ENCODE results near the gene PIR.

The PIR gene

GRCh38 chrX:15483891-15484290, 9.2 kb downstream of the PIR start:
- DNase-seq (ENCODE audit: low read depth): no peak

- DNase-seq (ENCODE audit: low read depth): no peak
Observed at GRCh38 chrX:15475486-15475885, 17.6 kb downstream of the PIR start.

- no peak for DNase-seq (ENCODE audit: low read depth)
Observed at GRCh38 chrX:15475021-15475420, 18.1 kb downstream of the PIR start.

- DNase-seq (ENCODE audit: low read depth): no peak
Observed at GRCh38 chrX:15474028-15474427, 19.1 kb downstream of the PIR start.

GRCh38 chrX:15472531-15472930, 20.6 kb downstream of the PIR start:
- DNase-seq (ENCODE audit: low read depth): no peak

GRCh38 chrX:15471028-15471427, 22.1 kb downstream of the PIR start:
- peak; percentile 61 for DNase-seq (ENCODE audit: low read depth)

- DNase-seq (ENCODE audit: low read depth): no peak
Observed at GRCh38 chrX:15469613-15470012, 23.5 kb downstream of the PIR start.

GRCh38 chrX:15468036-15468435, 25.1 kb downstream of the PIR start:
- DNase-seq (ENCODE audit: low read depth): peak; percentile 50

GRCh38 chrX:15465896-15466651, 27.1 kb downstream of the PIR start:
- DNase-seq (ENCODE audit: low read depth): no peak

- DNase-seq (ENCODE audit: low read depth): no peak
Observed at GRCh38 chrX:15465347-15465746, 27.8 kb downstream of the PIR start.

- DNase-seq (ENCODE audit: low read depth): no peak
Observed at GRCh38 chrX:15464704-15465103, 28.4 kb downstream of the PIR start.

GRCh38 chrX:15451913-15452312, 41.2 kb downstream of the PIR start:
- DNase-seq (ENCODE audit: low read depth): no peak

- no peak for DNase-seq (ENCODE audit: low read depth)
Observed at GRCh38 chrX:15448010-15448639, 45.0 kb downstream of the PIR start.

- no peak for DNase-seq (ENCODE audit: low read depth)
Observed at GRCh38 chrX:15441464-15441863, 51.7 kb downstream of the PIR start.

GRCh38 chrX:15438332-15438731, 54.8 kb downstream of the PIR start:
- no peak for DNase-seq (ENCODE audit: low read depth)

GRCh38 chrX:15437724-15438123, 55.4 kb downstream of the PIR start:
- no peak for DNase-seq (ENCODE audit: low read depth)

GRCh38 chrX:15435836-15436619, 57.1 kb downstream of the PIR start:
- peak; percentile 21 for DNase-seq (ENCODE audit: low read depth)

- no peak for DNase-seq (ENCODE audit: low read depth)
Observed at GRCh38 chrX:15434205-15434604, 58.9 kb downstream of the PIR start.

GRCh38 chrX:15430584-15430983, 62.5 kb downstream of the PIR start:
- no peak for DNase-seq (ENCODE audit: low read depth)

GRCh38 chrX:15430076-15430475, 63.1 kb downstream of the PIR start:
- no peak for DNase-seq (ENCODE audit: low read depth)

- DNase-seq (ENCODE audit: low read depth): no peak
Observed at GRCh38 chrX:15425024-15425423, 68.1 kb downstream of the PIR start.

- no peak for DNase-seq (ENCODE audit: low read depth)
Observed at GRCh38 chrX:15418707-15419181, 74.4 kb downstream of the PIR start.
